GM12878 (cell line): ENCODE data around the gene LMOD3.

ENCODE experiments used
- CBX3 ChIP-seq: fragments of 200-600 bp; sonication (generic); IDR thresholded peaks from 2 replicates; pipeline ENCODE4 v1.6.1; 2016; ENCODE audit warnings: low read depth, borderline replicate concordance
- EZH2 ChIP-seq: IDR thresholded peaks from 2 replicates; pipeline ENCODE4 v1.6.1; 2012; ENCODE audit warnings: low read depth, mild to moderate bottlenecking, control low read depth, inconsistent platforms, low read length, borderline replicate concordance; ENCODE audit not compliant: control insufficient read depth
- SP1 ChIP-seq: IDR thresholded peaks from one replicate; pipeline ENCODE4 v1.6.1; 2011; ENCODE audit warnings: low read depth, low read length
- ZSCAN29 ChIP-seq: fragments of 450-650 bp; IDR thresholded peaks from 2 replicates; pipeline ENCODE4 v1.6.1; 2017; ENCODE audit warnings: mild to moderate bottlenecking, moderate library complexity
- TF ChIP-seq, protein P1 (sequence below), 3 experiments: IDR thresholded peaks in 2 of 3; conservative IDR thresholded peaks in 1 of 3; 2 replicates each; pipeline ENCODE4 v1.5.1; 2011; ENCODE audit warnings: low read depth in 3 of 3, low read length in 3 of 3, mild to moderate bottlenecking in 3 of 3, control low read depth in 2 of 3, moderate library complexity in 2 of 3, inconsistent platforms in 1 of 3, mixed read lengths in 1 of 3; ENCODE audit not compliant: control insufficient read depth in 2 of 3, insufficient read depth in 1 of 3; ENCODE audit errors: extremely low read depth in 1 of 3

DNA sequence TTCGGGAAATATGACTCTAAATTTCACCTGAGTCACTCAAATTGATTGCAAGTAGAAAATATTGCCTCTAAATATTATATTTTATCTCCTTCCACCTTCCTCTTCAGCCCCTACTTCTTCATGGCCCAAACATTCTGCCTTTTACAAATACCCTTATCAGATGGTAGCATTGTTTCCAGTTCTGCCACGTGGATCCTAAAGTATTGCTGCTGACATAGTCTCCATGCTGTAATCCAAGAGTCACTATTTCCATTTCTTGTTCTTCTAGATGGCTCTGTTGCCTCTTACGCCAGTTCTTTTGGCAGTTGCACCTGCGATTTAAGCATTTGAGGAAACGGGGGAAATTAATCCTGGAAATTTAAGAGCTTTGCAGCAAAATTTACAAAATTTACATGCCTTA is 13.6 kb downstream of the LMOD3 start:
- TF ChIP-seq, protein P1, sequence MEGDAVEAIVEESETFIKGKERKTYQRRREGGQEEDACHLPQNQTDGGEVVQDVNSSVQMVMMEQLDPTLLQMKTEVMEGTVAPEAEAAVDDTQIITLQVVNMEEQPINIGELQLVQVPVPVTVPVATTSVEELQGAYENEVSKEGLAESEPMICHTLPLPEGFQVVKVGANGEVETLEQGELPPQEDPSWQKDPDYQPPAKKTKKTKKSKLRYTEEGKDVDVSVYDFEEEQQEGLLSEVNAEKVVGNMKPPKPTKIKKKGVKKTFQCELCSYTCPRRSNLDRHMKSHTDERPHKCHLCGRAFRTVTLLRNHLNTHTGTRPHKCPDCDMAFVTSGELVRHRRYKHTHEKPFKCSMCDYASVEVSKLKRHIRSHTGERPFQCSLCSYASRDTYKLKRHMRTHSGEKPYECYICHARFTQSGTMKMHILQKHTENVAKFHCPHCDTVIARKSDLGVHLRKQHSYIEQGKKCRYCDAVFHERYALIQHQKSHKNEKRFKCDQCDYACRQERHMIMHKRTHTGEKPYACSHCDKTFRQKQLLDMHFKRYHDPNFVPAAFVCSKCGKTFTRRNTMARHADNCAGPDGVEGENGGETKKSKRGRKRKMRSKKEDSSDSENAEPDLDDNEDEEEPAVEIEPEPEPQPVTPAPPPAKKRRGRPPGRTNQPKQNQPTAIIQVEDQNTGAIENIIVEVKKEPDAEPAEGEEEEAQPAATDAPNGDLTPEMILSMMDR (IDR thresholded peaks at IDR 0.05 in 2 of 3, conservative IDR thresholded peaks at IDR 0.05 in 1 of 3; ENCODE audit: control insufficient read depth in 2 of 3, extremely low read depth in 1 of 3, insufficient read depth in 1 of 3, low read depth in 3 of 3, low read length in 3 of 3) = no peak
- TF ChIP-seq SP1 (no peak), CBX3 (no peak), EZH2 (no peak), ZSCAN29 (no peak)
